ENCODE measurements around the gene HEATR5B. TPM values are rescaled to one million over a fixed set of nuclear protein-coding genes. Genes with fewer than 3 reads are reported as not detected.

Gene HEATR5B
- total and polyA plus RNA-seq, 2 of the 4 experiments (the other 2 are of a cell fraction), result 8.3 to 17.9 TPM

GRCh38 chr2:36993841-36994620 lies 90.1 kb downstream of the HEATR5B start:
- Histone ChIP-seq H3K4me2 (ENCODE audit: low read depth, low read length) (no peak overlapping the region), H3K27ac (ENCODE audit: insufficient read depth, low read length) (no peak overlapping the region), H3K9ac (ENCODE audit: low read depth, low read length) (no peak overlapping the region), H4K91ac (ENCODE audit: insufficient read depth, low read depth, low read length) (no peak overlapping the region), H4K8ac (ENCODE audit: low read depth in 2 of 2, low read length in 2 of 2) (no peak overlapping the region), H2AK5ac (ENCODE audit: low read depth, low read length) (no peak overlapping the region), H2AFZ (replicated peaks; ENCODE audit: low read length, poor library complexity) (no peak overlapping the region), H3K79me1 (ENCODE audit: low read depth in 1 of 2, low read length in 2 of 2) (no peaks in the 10 kb centered on the region), H3K9me1 (ENCODE audit: insufficient read depth, low read length) (no peaks in the 10 kb centered on the region), H3K14ac (replicated peaks; ENCODE audit: low read depth, low read length) (no peak overlapping the region), H3K18ac (ENCODE audit: low read depth, low read length) (no peak overlapping the region), H3K27me3 (ENCODE audit: control insufficient read depth, insufficient read depth, low read length) (no peaks in the 10 kb centered on the region), H4K5ac (ENCODE audit: low read depth, low read length) (no peak overlapping the region), H2BK5ac (ENCODE audit: low read depth, low read length, poor library complexity, severe bottlenecking) (no peak overlapping the region), H2AK9ac (replicated peaks; ENCODE audit: low read depth, low read length, poor library complexity) (no peak overlapping the region), H4K20me1 (ENCODE audit: insufficient read depth, low read length) (no peaks in the 10 kb centered on the region), H3K9me3 (ENCODE audit: control insufficient read depth, insufficient read depth, low read length) (no peaks in the 10 kb centered on the region), H2BK15ac (ENCODE audit: low read depth, low read length) (no peak overlapping the region), H3K4me3 (ENCODE audit: insufficient read depth, low read depth, low read length) (no peak overlapping the region), H3K36me3 (ENCODE audit: control insufficient read depth, insufficient read depth, low read length) (peaks cover 8% of the 10 kb centered on the region; the same call in 1 of the 2 replicates), H2BK20ac (ENCODE audit: low read depth, low read length) (no peak overlapping the region), H3K56ac (ENCODE audit: extremely low read depth, insufficient read depth, low read length) (no peak overlapping the region), H3K4me1 (ENCODE audit: control insufficient read depth, insufficient read depth, low read length) (no peaks in the 10 kb centered on the region), H3K4ac (ENCODE audit: low read depth, low read length) (no peak overlapping the region), H3K23ac (ENCODE audit: low read depth, low read length) (no peak overlapping the region), H2BK120ac (ENCODE audit: low read depth, low read length) (no peak overlapping the region)
- ATAC-seq (ENCODE audit: low read depth), result no peak
- in situ Hi-C loops (cut with MboI; ENCODE audit: low sequenced_read_pairs), result no loop called here
- TF ChIP-seq, protein P1, sequence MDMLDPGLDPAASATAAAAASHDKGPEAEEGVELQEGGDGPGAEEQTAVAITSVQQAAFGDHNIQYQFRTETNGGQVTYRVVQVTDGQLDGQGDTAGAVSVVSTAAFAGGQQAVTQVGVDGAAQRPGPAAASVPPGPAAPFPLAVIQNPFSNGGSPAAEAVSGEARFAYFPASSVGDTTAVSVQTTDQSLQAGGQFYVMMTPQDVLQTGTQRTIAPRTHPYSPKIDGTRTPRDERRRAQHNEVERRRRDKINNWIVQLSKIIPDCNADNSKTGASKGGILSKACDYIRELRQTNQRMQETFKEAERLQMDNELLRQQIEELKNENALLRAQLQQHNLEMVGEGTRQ (IDR thresholded peaks at IDR 0.05; ENCODE audit: low read depth, low read length), result no peak
- TF ChIP-seq CHD1 (IDR thresholded peaks at IDR 0.05; ENCODE audit: low read depth, low read length) (no peak), MXI1 (IDR thresholded peaks at IDR 0.05; ENCODE audit: borderline replicate concordance, low read depth, low read length) (no peak), MAFK (IDR thresholded peaks at IDR 0.05; ENCODE audit: low read depth, low read length) (no peak), SMC3 (IDR thresholded peaks at IDR 0.05; ENCODE audit: low read depth, low read length) (no peak), MAZ (IDR thresholded peaks at IDR 0.05; ENCODE audit: borderline replicate concordance, low read depth, low read length) (no peak), NFE2L2 (IDR thresholded peaks at IDR 0.05; ENCODE audit: low read depth, low read length) (no peak), RAD21 (IDR thresholded peaks at IDR 0.05; ENCODE audit: low read length) (no peak), ELK1 (IDR thresholded peaks at IDR 0.05; ENCODE audit: borderline replicate concordance, low read depth, low read length) (no peak)
- DNase-seq, result no peak
- no TSS peak for BruUV-seq (replicated peaks)
- 100% methylated on average over 1 of the region's 6 CpGs; no CpG with 5 or more reads in 1 of the 2 experiments for WGBS, 2 experiments (ENCODE audit: extremely low coverage in 2 of 2, insufficient read length in 1 of 2)
- dilution Hi-C loops (cut with HindIII; ENCODE audit: low sequenced_read_pairs, unreplicated experiment), result no loop called here
- ChIA-PET POLR2A (ENCODE audit: unreplicated experiment) (no interaction called here), CTCF (no interaction called here)
- intact Hi-C loops (cut with micrococcal nuclease), result no loop called here
